K562 (cell line): ENCODE data around the gene AGPAT3. TPM values are rescaled to one million over a fixed set of nuclear protein-coding genes. Genes with fewer than 3 reads are reported as not detected.

ENCODE experiments used
- BRD9 ChIP-seq: fragments of 450-650 bp; IDR thresholded peaks from 2 replicates; pipeline ENCODE4 v1.6.1; 2018; ENCODE audit warnings: low read depth; ENCODE audit not compliant: partially characterized antibody
- COPS2 ChIP-seq: fragments of 450-650 bp; conservative IDR thresholded peaks from 2 replicates; pipeline ENCODE4 v1.6.1; 2016; ENCODE audit warnings: mild to moderate bottlenecking, moderate library complexity
- CREM ChIP-seq: IDR thresholded peaks from 2 replicates; pipeline ENCODE4 v1.6.1; 2014; ENCODE audit warnings: antibody characterized with exemption, low read depth
- DDX20 ChIP-seq: fragments of 450-650 bp; IDR thresholded peaks from 2 replicates; pipeline ENCODE4 v1.6.1; 2016; ENCODE audit warnings: missing genetic modification characterization, low read depth, mild to moderate bottlenecking, missing compliant biosample characterization, moderate library complexity
- E2F8 ChIP-seq: fragments of 450-650 bp; IDR thresholded peaks from 2 replicates; pipeline ENCODE4 v1.7.1; 2018; ENCODE audit warnings: mild to moderate bottlenecking, low read depth; ENCODE audit not compliant: partially characterized antibody
- ELK1 ChIP-seq: sonication (generic); formaldehyde crosslinking; IDR thresholded peaks from 2 replicates; pipeline ENCODE4 v1.8.1; 2022; ENCODE audit warnings: missing genetic modification reagents
- HLTF ChIP-seq: fragments of 450-650 bp; IDR thresholded peaks from 2 replicates; pipeline ENCODE4 v1.6.1; 2016
- MAZ ChIP-seq, 2 experiments: fragments of 450-650 bp in 1 of 2; sonication (generic) in 1 of 2; formaldehyde crosslinking; IDR thresholded peaks in 1 of 2; conservative IDR thresholded peaks in 1 of 2; 2 replicates each; pipeline versions ENCODE4 v1.4.0 to v1.5.0; 2020; ENCODE audit warnings: mild to moderate bottlenecking in 1 of 2, missing genetic modification reagents in 1 of 2
- MCM7 ChIP-seq, 2 experiments: fragments of 450-650 bp; IDR thresholded peaks; 2 replicates each; pipeline ENCODE4 v1.6.1; 2016 to 2018
- NR3C1 ChIP-seq: sonication (generic); formaldehyde crosslinking; IDR thresholded peaks from 2 replicates; pipeline ENCODE4 v1.8.1; 2022; ENCODE audit warnings: missing genetic modification reagents
- NRF1 ChIP-seq, 2 experiments: fragments of 450-650 bp; IDR thresholded peaks in 1 of 2; conservative IDR thresholded peaks in 1 of 2; 2 replicates each; pipeline ENCODE4 v1.6.1; 2014; ENCODE audit warnings: mild to moderate bottlenecking in 2 of 2
- RBBP5 ChIP-seq: fragments of 200-600 bp; sonication (generic); IDR thresholded peaks from 2 replicates; pipeline ENCODE4 v1.6.1; 2012; ENCODE audit warnings: borderline replicate concordance, mild to moderate bottlenecking, low read length, control low read depth, inconsistent platforms; ENCODE audit not compliant: insufficient read depth, poor library complexity, severe bottlenecking
- SAFB ChIP-seq: fragments of 200-400 bp; formaldehyde crosslinking; IDR thresholded peaks from 2 replicates; pipeline ENCODE4 v1.6.1; 2017; ENCODE audit warnings: low read depth, low read length, borderline replicate concordance
- SPI1 ChIP-seq: IDR thresholded peaks from 2 replicates; pipeline ENCODE4 v1.6.1; 2011; ENCODE audit warnings: low read depth, low read length, control low read depth, borderline replicate concordance
- SREBF2 ChIP-seq: sonication (generic); formaldehyde crosslinking; IDR thresholded peaks from 2 replicates; pipeline ENCODE4 v1.4.0; 2020; ENCODE audit warnings: mild to moderate bottlenecking, missing genetic modification reagents
- THRAP3 ChIP-seq: fragments of 450-650 bp; IDR thresholded peaks from 2 replicates; pipeline ENCODE4 v1.6.1; 2016; ENCODE audit warnings: mild to moderate bottlenecking, inconsistent platforms, borderline replicate concordance
- ZBTB33 ChIP-seq: sonication (generic); formaldehyde crosslinking; IDR thresholded peaks from 2 replicates; pipeline ENCODE4 v1.8.1; 2023; ENCODE audit warnings: mild to moderate bottlenecking, missing genetic modification reagents
- ZNF143 ChIP-seq: sonication (generic); formaldehyde crosslinking; IDR thresholded peaks from 2 replicates; pipeline ENCODE4 v1.9.0; 2022; ENCODE audit warnings: mild to moderate bottlenecking, missing genetic modification reagents
- ZNF232 ChIP-seq: sonication (generic); formaldehyde crosslinking; IDR thresholded peaks from 2 replicates; pipeline ENCODE4 v1.8.0; 2022; ENCODE audit warnings: mild to moderate bottlenecking, missing genetic modification reagents
- ZNF316 ChIP-seq: fragments of 450-650 bp; IDR thresholded peaks from 2 replicates; pipeline ENCODE4 v1.6.1; 2016
- ZNF740 ChIP-seq, 3 experiments: fragments of 200-800 bp in 1 of 3; sonication (Bioruptor generic) in 1 of 3; sonication (generic) in 1 of 3; formaldehyde crosslinking in 1 of 3; IDR thresholded peaks; 2 replicates each; pipeline versions ENCODE4 v1.6.1 to v1.8.0; 2016 to 2022; ENCODE audit warnings: mild to moderate bottlenecking in 2 of 3, missing compliant biosample characterization in 2 of 3, missing genetic modification characterization in 2 of 3, missing genetic modification reagents in 1 of 3
- polyA plus RNA-seq, 8 experiments: library from polyadenylated mRNA; depleted of rRNA in 4 of 8; stranded (reverse) in 5 of 8; unstranded in 3 of 8; fragments of >200 nt; fragmentation: Nextera tagmentation in 2 of 8; fragmentation: Illumina TruSeq in 1 of 8; extraction: Ambion mirVana in 2 of 8; extraction: Trizol in 1 of 8; gene quantifications; 2 replicates each; pipeline versions ENCODE4 v1.2.1 to v1.2.3, GENCODE V29; 2011 to 2014; ENCODE audit warnings: inconsistent platforms in 1 of 8, missing spikeins in 1 of 8
- total RNA-seq, 7 experiments: library from RNA; depleted of rRNA in 6 of 7; stranded (reverse); fragments of >200 nt in 6 of 7; fragmentation: Illumina TruSeq in 2 of 7; extraction: Trizol in 2 of 7; gene quantifications; 2 replicates each; pipeline versions ENCODE4 v1.2.1 to v1.2.3, GENCODE V29; 2011 to 2021; ENCODE audit warnings: low replicate concordance in 1 of 7

The AGPAT3 gene
- total and polyA plus RNA-seq, 9 of the 15 experiments (the other 6 are each of a cell fraction or from before 2014, with no cell fraction given), result 1.5 to 88.4 (median 35.7) TPM

GRCh38 chr21:43938751-43939442 is 73.9 kb downstream of the AGPAT3 start (continued):
- TF ChIP-seq ZNF740 (CRISPR knock-in tag; IDR thresholded peaks at IDR 0.05) (peak; percentile 85; the same call in 1 of the 2 replicates), ZNF740 (tag; IDR thresholded peaks at IDR 0.05) (peak in 1 of 2 experiments; percentile 56; a peak in 1 of 4 replicates), RBBP5 (peak; percentile 85), E2F8 (no peak), SREBF2 (no peak; the same call in 1 of the 2 replicates), ELK1 (CRISPR knock-in tag) (no peak), NRF1 (conservative IDR thresholded peaks at IDR 0.05 in 1 of 2, IDR thresholded peaks at IDR 0.05 in 1 of 2) (peak; percentile 34 to 52; a peak in 3 of 4 replicates), CREM (peak; percentile 73), ZBTB33 (CRISPR knock-in tag) (peak; percentile 92), MAZ (CRISPR knock-in tag; conservative IDR thresholded peaks at IDR 0.05 in 1 of 2, IDR thresholded peaks at IDR 0.05 in 1 of 2) (peak; percentile 79 to 90), BRD9 (peak; percentile 25), SAFB (peak; percentile 78; the same call in 1 of the 2 replicates), DDX20 (tag) (no peak), ZNF232 (CRISPR knock-in tag) (no peak), NR3C1 (CRISPR knock-in tag) (no peak), THRAP3 (no peak; the same call in 1 of the 2 replicates), MCM7 (IDR thresholded peaks at IDR 0.05) (no peak), ZNF143 (no peak), COPS2 (no peak), ZNF316 (peak; percentile 59; the same call in 1 of the 2 replicates), SPI1 (no peak), HLTF (no peak)
